ENCODE results near the gene SCN4A.
"Not testable (repeated sequence)": the region's sequence is repeated elsewhere in the genome, so short reads cannot be mapped to it uniquely, and the experiment has no call there.

Gene SCN4A

GRCh38 chr17:63928172-63928666 is 44.5 kb downstream of the SCN4A start:
- TF ChIP-seq MAX (IDR thresholded peaks at IDR 0.05; ENCODE audit: low read depth, low read length) (no peak), MYC (IDR thresholded peaks at IDR 0.05; ENCODE audit: low read depth, low read length) (no peak), POLR2A (IDR thresholded peaks at IDR 0.05; ENCODE audit: extremely low read depth, insufficient read length) (no peak)
- DNase-seq (ENCODE audit: low read depth): no peak
- no peak overlapping the region for H3K4me3 ChIP-seq (ENCODE audit: low read depth, low read length)

- no peak overlapping the region for H3K4me3 ChIP-seq (ENCODE audit: low read depth, low read length)
- DNase-seq (ENCODE audit: low read depth): no peak
- TF ChIP-seq CTCF (IDR thresholded peaks at IDR 0.05; ENCODE audit: low read depth, low read length) (no peak), MYC (IDR thresholded peaks at IDR 0.05; ENCODE audit: low read depth, low read length) (no peak), POLR2A (IDR thresholded peaks at IDR 0.05; ENCODE audit: extremely low read depth, insufficient read length) (no peak), MAX (IDR thresholded peaks at IDR 0.05; ENCODE audit: low read depth, low read length) (no peak)
Observed at GRCh38 chr17:63927464-63928171, 45.1 kb downstream of the SCN4A start.

GRCh38 chr17:63926164-63926563 is 46.6 kb downstream of the SCN4A start:
- TF ChIP-seq POLR2A (IDR thresholded peaks at IDR 0.05; ENCODE audit: extremely low read depth, insufficient read length): no peak
- no peak for TF ChIP-seq CTCF (IDR thresholded peaks at IDR 0.05; ENCODE audit: low read depth, low read length)
- H3K4me3 ChIP-seq (ENCODE audit: low read depth, low read length): no peak overlapping the region
- DNase-seq (ENCODE audit: low read depth): no peak

GRCh38 chr17:63925615-63926014 is 47.1 kb downstream of the SCN4A start:
- no peak overlapping the region for H3K4me3 ChIP-seq (ENCODE audit: low read depth, low read length)
- DNase-seq (ENCODE audit: low read depth): peak; percentile 55
- no peak for TF ChIP-seq POLR2A (IDR thresholded peaks at IDR 0.05; ENCODE audit: extremely low read depth, insufficient read length)
- no peak for TF ChIP-seq MAX (IDR thresholded peaks at IDR 0.05; ENCODE audit: low read depth, low read length)
- TF ChIP-seq MYC (IDR thresholded peaks at IDR 0.05; ENCODE audit: low read depth, low read length): no peak
- TF ChIP-seq CTCF (IDR thresholded peaks at IDR 0.05; ENCODE audit: low read depth, low read length): no peak

- not testable (repeated sequence) for DNase-seq (ENCODE audit: low read depth); H3K4me3 ChIP-seq (ENCODE audit: low read depth, low read length)
Observed at GRCh38 chr17:63922402-63922801, 50.3 kb downstream of the SCN4A start.

- DNase-seq (ENCODE audit: low read depth); H3K4me3 ChIP-seq (ENCODE audit: low read depth, low read length): not testable (repeated sequence)
Observed at GRCh38 chr17:63920779-63921178, 51.9 kb downstream of the SCN4A start.

- H3K4me3 ChIP-seq (ENCODE audit: low read depth, low read length): not testable (repeated sequence)
Observed at GRCh38 chr17:63920050-63920449, 52.7 kb downstream of the SCN4A start.

GRCh38 chr17:63919311-63919723 is 53.4 kb downstream of the SCN4A start:
- DNase-seq (ENCODE audit: low read depth): peak; percentile 76
- TF ChIP-seq CTCF (IDR thresholded peaks at IDR 0.05; ENCODE audit: low read depth, low read length) (peak; percentile 88), MAX (IDR thresholded peaks at IDR 0.05; ENCODE audit: low read depth, low read length) (no peak)
- no peak overlapping the region for H3K4me3 ChIP-seq (ENCODE audit: low read depth, low read length)

More at GRCh38 chr17:63920050-63920449, 52.7 kb downstream of the SCN4A start:
- DNase-seq (ENCODE audit: low read depth): not testable (repeated sequence)

GRCh38 chr17:63918789-63919305 is 53.9 kb downstream of the SCN4A start, which contains the start of gene GH1:
TSS of gene GH1 (minus strand) at chr17:63918839. CDS start at chr17:63918776, 63 bp downstream.
- not testable (repeated sequence) for H3K4me3 ChIP-seq (ENCODE audit: low read depth, low read length); DNase-seq (ENCODE audit: low read depth)

Data from NB4 (cell line).